ENCODE measurements around the gene CIDEA.
"Not testable (repeated sequence)": the region's sequence is repeated elsewhere in the genome, so short reads cannot be mapped to it uniquely, and the experiment has no call there.

CIDEA gene, protein sequence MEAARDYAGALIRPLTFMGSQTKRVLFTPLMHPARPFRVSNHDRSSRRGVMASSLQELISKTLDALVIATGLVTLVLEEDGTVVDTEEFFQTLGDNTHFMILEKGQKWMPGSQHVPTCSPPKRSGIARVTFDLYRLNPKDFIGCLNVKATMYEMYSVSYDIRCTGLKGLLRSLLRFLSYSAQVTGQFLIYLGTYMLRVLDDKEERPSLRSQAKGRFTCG

GRCh38 chr18:12254136-12254819 is at the start of gene CIDEA:
Gene CIDEA (plus strand): TSS chr18:12254361. CDS start chr18:12254384, 23 bp downstream.
- no peak for DNase-seq

- DNase-seq: not testable (repeated sequence)
Measured at GRCh38 chr18:12208296-12209153, 45.6 kb upstream of the CIDEA start.

- not testable (repeated sequence) for DNase-seq
Measured at GRCh38 chr18:12212308-12212707, 41.9 kb upstream of the CIDEA start.

- DNase-seq: not testable (repeated sequence)
Measured at GRCh38 chr18:12214296-12215005, 39.7 kb upstream of the CIDEA start.

- not testable (repeated sequence) for DNase-seq
Measured at GRCh38 chr18:12216471-12216870, 37.7 kb upstream of the CIDEA start.

- not testable (repeated sequence) for DNase-seq
Measured at GRCh38 chr18:12218603-12219002, 35.6 kb upstream of the CIDEA start.

- DNase-seq: not testable (repeated sequence)
Measured at GRCh38 chr18:12222041-12222440, 32.1 kb upstream of the CIDEA start.

- not testable (repeated sequence) for DNase-seq
Measured at GRCh38 chr18:12223326-12223725, 30.8 kb upstream of the CIDEA start.

DNA sequence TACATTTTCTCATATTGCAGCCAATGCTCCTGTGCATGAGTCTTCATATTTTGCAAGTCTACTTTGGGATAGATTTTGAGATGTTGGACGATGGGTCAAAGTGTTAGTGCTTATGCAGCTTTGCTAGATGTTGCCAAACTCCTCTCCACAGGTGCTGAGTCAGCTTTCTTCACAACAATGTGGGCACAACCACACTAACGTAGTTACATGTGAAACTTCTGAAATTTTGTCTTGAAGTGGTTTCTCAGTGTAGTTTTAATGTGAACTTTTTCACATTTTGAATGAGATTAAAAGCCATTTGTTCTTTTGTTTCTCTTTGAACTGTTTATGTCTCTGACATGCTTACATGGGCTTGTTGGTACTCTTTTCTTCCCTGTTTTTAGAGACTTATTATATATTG is 27.4 kb upstream of the CIDEA start:
- DNase-seq: not testable (repeated sequence)

GRCh38 chr18:12227399-12228186 is 26.6 kb upstream of the CIDEA start:
- DNase-seq: not testable (repeated sequence)

GRCh38 chr18:12228308-12228707 is 25.9 kb upstream of the CIDEA start:
- DNase-seq: not testable (repeated sequence)

DNA sequence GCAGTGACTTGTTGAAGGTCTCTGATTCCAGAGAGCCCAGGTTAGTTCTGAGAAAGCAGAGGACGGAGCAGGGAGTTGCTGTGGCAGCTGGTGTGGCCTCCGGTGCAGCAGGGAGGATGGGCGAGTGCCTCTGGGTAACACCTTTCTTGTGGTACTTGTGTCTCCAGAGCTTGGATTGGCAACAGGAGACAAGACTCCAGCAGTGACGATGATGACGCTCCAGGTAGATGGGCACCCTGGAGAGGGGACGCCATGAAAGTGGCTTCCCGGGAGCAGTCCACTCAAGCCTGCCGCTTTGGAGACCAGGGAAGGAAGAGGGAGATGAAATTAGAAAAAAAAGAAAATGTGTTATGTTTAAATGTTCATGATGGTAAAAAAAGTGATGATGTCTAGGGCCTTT is 23.6 kb upstream of the CIDEA start:
- not testable (repeated sequence) for DNase-seq

DNA sequence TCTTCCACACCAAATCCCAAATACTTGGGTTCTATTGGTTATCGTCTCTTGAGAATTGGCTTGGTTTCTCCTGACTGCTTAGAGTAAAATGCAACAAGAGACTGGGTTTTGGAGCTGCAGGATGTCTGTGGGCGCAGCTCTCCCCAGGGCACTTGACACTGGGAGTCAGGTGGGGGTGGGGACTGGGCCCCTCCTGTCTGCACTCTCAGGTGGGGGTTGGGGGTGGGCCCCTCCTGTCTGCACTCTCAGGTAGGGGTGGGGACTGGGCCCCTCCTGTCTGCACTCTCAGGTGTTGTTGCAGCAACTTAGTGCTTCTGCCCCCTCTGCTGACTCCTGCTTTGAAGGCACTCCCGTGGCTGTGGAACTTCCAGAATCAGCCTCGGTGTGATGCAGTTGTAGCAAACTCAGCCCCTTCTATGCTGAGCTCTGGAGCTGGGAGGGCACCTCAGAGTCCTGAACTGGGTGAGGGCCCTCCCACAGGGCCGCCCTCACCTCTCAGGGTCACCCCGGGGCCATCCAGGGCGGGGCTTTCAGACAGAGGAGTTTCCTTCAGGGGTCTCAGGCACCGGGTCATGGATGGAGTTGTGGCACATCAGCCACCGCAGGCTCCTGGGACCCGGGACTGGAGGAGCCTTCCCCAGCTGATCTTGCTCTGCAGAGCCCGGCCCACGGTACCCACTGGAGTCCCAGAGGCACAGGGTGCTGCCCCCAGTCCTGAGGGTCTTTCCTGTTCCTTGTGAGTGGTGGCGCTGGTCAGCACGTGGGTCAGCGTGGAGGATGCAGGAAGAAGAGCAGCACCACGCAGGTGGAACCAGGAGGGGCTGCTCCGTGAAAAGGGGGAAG is 22.9 kb upstream of the CIDEA start:
- DNase-seq: no peak

GRCh38 chr18:12231986-12232385 is 22.2 kb upstream of the CIDEA start:
- no peak for DNase-seq

- DNase-seq: no peak
Measured at GRCh38 chr18:12233378-12233777, 20.8 kb upstream of the CIDEA start.

- no peak for DNase-seq
Measured at GRCh38 chr18:12234451-12235190, 19.5 kb upstream of the CIDEA start.

DNA sequence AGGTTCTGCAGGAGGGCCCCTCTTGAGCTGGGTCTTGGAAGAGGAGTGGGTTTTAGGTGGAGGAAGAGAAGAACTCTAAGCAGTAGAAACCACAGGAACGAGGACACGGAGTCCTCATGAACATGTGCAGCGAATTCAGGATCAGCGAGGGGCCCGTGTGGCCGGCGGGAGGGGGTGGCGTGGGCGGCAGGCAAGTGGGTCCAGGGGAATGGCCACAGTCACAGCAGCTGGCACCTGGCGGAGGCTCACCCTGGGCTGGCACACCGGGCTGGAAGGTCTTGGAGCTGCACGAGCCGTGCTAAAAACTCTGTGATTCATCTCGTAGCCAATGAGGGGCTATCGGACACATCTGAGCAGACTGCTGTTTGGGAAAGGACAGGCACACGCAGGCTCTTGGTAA is 18.0 kb upstream of the CIDEA start:
- DNase-seq: no peak

- no peak for DNase-seq
Measured at GRCh38 chr18:12236934-12237832, 17.0 kb upstream of the CIDEA start.

DNA sequence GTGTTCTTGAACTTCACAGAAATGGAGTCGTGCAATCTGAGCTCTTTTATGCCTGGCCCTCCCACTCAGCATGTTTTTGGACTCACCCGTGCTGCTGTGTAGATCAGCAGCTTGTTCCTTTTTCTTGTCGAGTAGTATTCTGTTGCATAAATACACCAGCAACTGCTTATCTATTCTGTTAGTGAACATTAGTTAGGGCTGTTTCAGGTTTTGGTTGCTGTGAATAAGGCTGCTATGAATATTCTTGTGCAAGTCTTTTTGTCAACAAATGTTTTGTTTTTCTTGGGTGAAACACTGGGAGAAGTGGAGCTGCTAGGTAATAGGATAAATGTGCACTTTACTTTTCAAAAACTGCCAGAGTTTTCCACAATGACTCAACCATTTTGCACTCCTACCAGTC is 15.3 kb upstream of the CIDEA start:
- no peak for DNase-seq

Data from SHP77 treated with DMSO at 0.1 percent for 48 hours (cell line).